ENCODE results near the gene ZNF688.
A peak's percentile ranks its signal among the peaks of the same experiment; 100 is the strongest.

ZNF688 gene

DNA sequence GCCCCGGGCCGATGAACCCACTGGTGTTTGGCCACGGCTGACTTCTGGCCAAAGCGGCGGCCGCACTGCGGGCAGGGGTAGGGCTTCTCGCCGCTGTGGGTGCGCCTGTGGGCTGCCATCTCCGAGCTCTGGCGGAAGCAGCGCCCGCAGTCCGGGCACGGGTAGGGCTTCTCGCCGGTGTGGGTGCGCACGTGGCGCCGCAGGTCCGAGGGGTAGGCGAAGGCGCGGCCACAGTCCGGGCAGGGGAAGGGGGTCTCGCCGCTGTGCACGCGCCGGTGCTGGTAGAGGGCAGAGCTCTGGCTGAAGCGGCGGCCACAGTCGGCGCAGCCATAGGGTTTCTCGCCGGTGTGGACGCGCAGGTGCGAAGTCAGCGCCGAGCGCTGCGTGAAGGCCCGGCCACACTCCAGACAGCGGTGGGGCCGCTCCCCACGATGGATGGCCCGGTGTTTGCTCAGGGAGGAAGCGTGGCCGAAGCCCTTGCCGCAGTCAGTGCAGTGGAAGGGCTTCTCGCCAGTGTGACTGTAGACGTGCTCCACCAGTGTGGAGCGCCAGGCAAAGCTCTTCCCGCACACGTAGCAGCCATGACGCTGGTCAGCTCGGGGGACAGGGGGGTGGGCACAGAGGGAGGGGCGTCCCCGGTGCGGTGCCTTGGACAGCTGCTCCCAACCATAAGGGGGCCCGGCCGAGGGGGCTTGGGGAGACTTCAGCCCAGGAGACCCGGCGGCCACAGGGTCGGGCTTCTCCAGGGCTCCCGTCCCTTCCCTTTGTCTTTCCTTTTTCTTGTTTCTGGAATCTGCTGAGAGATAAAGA is 16.0 kb downstream of the ZNF688 start:
- WGBS, 2 experiments (ENCODE audit: insufficient coverage in 2 of 2): 98% methylated on average over 62 to 65 of the region's 69 CpGs
- Histone ChIP-seq H3K36me3 (ENCODE audit: control insufficient read depth, insufficient read depth, low read length) (peaks cover 42% of the 10 kb centered on the region), H3K9me3 (ENCODE audit: control insufficient read depth, low read length) (peaks cover 3% of the 10 kb centered on the region), H3K27ac (ENCODE audit: low read depth, low read length, severe bottlenecking) (no peak overlapping the region), H3K4me3 (ENCODE audit: extremely low read depth, insufficient read depth, low read length, poor library complexity, severe bottlenecking) (no peak overlapping the region), H3K4me1 (ENCODE audit: control insufficient read depth, insufficient read depth, low read length, poor library complexity, severe bottlenecking) (peaks cover 11% of the 10 kb centered on the region)

DNA sequence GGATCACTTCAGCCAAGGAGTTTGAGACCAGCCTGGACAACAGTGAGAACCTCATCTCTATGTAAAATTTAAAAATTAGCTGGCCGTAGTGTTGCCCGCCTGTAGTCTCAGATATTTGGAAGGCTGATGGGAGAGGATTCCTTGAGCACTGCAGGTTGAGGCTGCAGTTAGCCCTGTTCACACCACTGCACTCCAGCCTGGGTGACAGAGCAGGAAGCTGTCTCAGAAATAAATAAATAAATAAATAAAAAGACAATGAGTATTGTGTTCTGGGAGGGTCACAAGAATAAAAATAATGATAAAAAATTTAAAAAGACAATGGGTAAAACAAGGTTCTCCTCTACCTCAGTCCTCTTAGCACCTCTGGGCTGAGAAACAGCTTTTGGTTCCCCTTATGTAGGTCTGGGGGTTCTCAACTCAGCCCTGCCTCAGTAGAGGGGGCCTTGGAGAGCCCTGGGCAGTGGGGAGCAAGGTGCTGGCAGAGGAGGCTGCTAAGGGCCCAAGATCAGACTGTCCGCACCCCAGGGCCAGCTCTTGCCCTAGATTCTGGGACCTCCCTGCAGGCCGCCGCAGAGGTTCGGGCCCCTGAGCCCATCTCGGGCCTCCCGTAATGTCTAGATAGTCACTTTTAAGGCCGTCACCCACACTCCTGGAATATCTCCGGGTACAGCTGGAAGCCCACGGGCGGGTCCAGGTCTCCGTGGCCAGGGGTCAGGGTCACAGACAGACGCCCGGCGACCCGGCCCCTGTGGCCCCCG is 16.8 kb downstream of the ZNF688 start:
- peaks cover 11% of the 10 kb centered on the region for H3K4me1 ChIP-seq (ENCODE audit: control insufficient read depth, insufficient read depth, low read length, poor library complexity, severe bottlenecking)
- 95 to 97% methylated on average over 16 of the region's 18 CpGs for WGBS, 2 experiments (ENCODE audit: insufficient coverage in 2 of 2)
- peaks cover 42% of the 10 kb centered on the region for H3K36me3 ChIP-seq (ENCODE audit: control insufficient read depth, insufficient read depth, low read length)
- no peak overlapping the region for H3K27ac ChIP-seq (ENCODE audit: low read depth, low read length, severe bottlenecking)
- H3K9me3 ChIP-seq (ENCODE audit: control insufficient read depth, low read length): peaks cover 3% of the 10 kb centered on the region
- no peak overlapping the region for H3K4me3 ChIP-seq (ENCODE audit: extremely low read depth, insufficient read depth, low read length, poor library complexity, severe bottlenecking)

DNA sequence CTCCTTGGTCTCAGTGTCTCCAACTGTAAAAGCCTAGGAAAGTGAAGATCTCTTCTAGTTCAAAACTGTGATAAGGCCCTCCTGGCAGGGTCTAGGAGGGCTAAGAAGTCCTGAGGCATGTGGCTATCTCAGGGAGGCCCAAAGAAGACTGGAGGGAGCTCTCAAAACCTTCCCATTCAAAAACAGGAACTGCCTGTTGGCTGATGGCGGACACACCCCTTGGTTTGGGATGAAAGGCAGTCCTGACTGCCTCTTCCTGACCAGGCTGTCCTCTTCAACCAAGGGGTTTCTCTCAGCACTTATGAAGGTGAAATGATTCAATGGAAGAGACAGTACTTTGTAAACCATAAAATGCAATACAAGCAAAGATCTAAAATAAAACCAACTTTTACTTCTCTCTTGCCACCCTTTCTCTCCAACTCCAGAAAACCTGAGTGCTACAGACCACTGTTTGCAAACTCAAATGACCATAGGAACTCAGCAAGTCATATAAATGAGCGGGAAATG is 18.1 kb downstream of the ZNF688 start:
- H3K27ac ChIP-seq (ENCODE audit: low read depth, low read length, severe bottlenecking): no peak overlapping the region
- H3K4me3 ChIP-seq (ENCODE audit: extremely low read depth, insufficient read depth, low read length, poor library complexity, severe bottlenecking): no peak overlapping the region
- 92% methylated on average over 2 of the region's 2 CpGs; no CpG with 5 or more reads in 1 of the 2 experiments for WGBS, 2 experiments (ENCODE audit: insufficient coverage in 2 of 2)
- H3K4me1 ChIP-seq (ENCODE audit: control insufficient read depth, insufficient read depth, low read length, poor library complexity, severe bottlenecking): peaks cover 19% of the 10 kb centered on the region
- no peaks in the 10 kb centered on the region for H3K9me3 ChIP-seq (ENCODE audit: control insufficient read depth, low read length)
- H3K36me3 ChIP-seq (ENCODE audit: control insufficient read depth, insufficient read depth, low read length): peaks cover 42% of the 10 kb centered on the region

DNA sequence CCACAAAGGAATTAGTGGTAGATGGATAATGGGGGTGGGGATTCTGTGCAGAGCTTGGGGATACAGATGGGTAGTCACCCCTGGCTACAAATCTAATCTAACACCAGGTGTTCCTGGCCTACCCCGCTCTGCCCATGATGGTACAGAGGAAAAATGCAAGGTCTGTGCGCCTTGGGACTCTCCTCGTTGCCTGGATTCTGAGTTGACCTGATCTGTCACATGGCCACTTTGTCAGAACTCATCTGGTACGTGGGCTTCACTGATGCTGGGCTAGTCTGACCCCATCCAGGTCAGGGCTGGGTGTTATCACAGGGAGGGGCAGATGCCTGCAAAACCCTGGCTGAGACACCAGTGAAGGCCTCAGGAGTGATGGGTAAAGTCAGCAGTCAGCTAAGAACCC is 18.6 kb downstream of the ZNF688 start:
- Histone ChIP-seq H3K36me3 (ENCODE audit: control insufficient read depth, insufficient read depth, low read length) (peaks cover 42% of the 10 kb centered on the region), H3K4me3 (ENCODE audit: extremely low read depth, insufficient read depth, low read length, poor library complexity, severe bottlenecking) (no peak overlapping the region), H3K4me1 (ENCODE audit: control insufficient read depth, insufficient read depth, low read length, poor library complexity, severe bottlenecking) (peaks cover 21% of the 10 kb centered on the region), H3K9me3 (ENCODE audit: control insufficient read depth, low read length) (no peaks in the 10 kb centered on the region), H3K27ac (ENCODE audit: low read depth, low read length, severe bottlenecking) (no peak overlapping the region)
- 90 to 93% methylated on average over 4 of the region's 4 CpGs for WGBS, 2 experiments (ENCODE audit: insufficient coverage in 2 of 2)

DNA sequence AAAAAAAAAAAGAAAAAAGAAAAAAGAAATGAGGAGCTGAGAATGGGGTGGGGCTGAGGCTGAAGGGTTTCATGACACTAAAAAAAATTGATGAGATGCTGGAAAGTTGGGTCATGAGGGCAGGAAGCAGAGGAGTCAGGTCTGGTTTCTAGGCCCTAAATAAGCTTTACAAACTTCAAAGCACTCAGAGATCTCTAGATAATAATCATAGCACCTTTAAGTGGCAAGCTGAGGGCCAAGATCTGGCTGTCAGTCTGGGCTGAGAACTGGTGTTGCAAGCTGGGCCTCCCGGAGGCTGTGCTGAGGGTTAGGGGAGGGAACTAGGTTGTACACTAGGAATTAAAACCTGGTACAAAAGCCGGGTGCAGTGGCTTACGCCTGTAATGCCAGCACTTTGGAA is 19.7 kb downstream of the ZNF688 start:
- no peak overlapping the region for H3K27ac ChIP-seq (ENCODE audit: low read depth, low read length, severe bottlenecking)
- WGBS, 2 experiments (ENCODE audit: insufficient coverage in 2 of 2): 88 to 100% methylated on average over 3 of the region's 3 CpGs
- H3K36me3 ChIP-seq (ENCODE audit: control insufficient read depth, insufficient read depth, low read length): peaks cover 42% of the 10 kb centered on the region

GRCh38 chr16:30548416-30549253 is 22.9 kb downstream of the ZNF688 start:
- Histone ChIP-seq H3K9me3 (ENCODE audit: control insufficient read depth, low read length) (no peaks in the 10 kb centered on the region), H3K36me3 (ENCODE audit: control insufficient read depth, insufficient read depth, low read length) (peaks cover 12% of the 10 kb centered on the region), H3K27ac (ENCODE audit: low read depth, low read length, severe bottlenecking) (peak overlapping the region; percentile 74), H3K4me3 (ENCODE audit: extremely low read depth, insufficient read depth, low read length, poor library complexity, severe bottlenecking) (no peak overlapping the region), H3K4me1 (ENCODE audit: control insufficient read depth, insufficient read depth, low read length, poor library complexity, severe bottlenecking) (peaks cover 15% of the 10 kb centered on the region)
- WGBS, 2 experiments (ENCODE audit: insufficient coverage in 2 of 2): 76 to 88% methylated on average over 6 to 7 of the region's 8 CpGs

More for the DNA sequence above, 19.7 kb downstream of the ZNF688 start:
- no peak overlapping the region for H3K4me3 ChIP-seq (ENCODE audit: extremely low read depth, insufficient read depth, low read length, poor library complexity, severe bottlenecking)
- H3K4me1 ChIP-seq (ENCODE audit: control insufficient read depth, insufficient read depth, low read length, poor library complexity, severe bottlenecking): peaks cover 21% of the 10 kb centered on the region
- no peaks in the 10 kb centered on the region for H3K9me3 ChIP-seq (ENCODE audit: control insufficient read depth, low read length)

DNA sequence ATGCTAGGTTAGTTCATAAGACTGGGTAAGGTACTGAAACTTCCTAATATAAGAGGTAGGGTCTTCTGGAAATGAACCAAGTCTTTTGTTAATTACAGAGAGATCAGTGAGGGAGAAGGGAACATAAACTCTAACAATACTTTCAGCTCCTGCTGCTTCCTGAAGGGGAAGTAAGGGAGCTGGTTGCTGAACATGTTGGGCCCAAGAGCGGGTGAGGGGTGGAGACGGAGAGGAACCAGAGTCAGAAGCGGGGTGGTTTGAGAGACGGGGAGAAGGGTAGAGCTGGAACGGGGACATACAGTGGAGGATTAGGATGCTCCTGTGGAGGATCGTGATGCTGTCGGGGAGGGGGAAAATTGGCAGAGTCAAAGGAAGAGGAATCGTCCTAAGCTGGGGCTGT is 25.4 kb downstream of the ZNF688 start:
- no peaks in the 10 kb centered on the region for H3K36me3 ChIP-seq (ENCODE audit: control insufficient read depth, insufficient read depth, low read length)
- H3K4me3 ChIP-seq (ENCODE audit: extremely low read depth, insufficient read depth, low read length, poor library complexity, severe bottlenecking): no peak overlapping the region
- H3K27ac ChIP-seq (ENCODE audit: low read depth, low read length, severe bottlenecking): no peak overlapping the region
- WGBS, 2 experiments (ENCODE audit: insufficient coverage in 2 of 2): 93 to 95% methylated on average over 7 to 8 of the region's 8 CpGs
- peaks cover 33% of the 10 kb centered on the region for H3K4me1 ChIP-seq (ENCODE audit: control insufficient read depth, insufficient read depth, low read length, poor library complexity, severe bottlenecking)
- no peaks in the 10 kb centered on the region for H3K9me3 ChIP-seq (ENCODE audit: control insufficient read depth, low read length)

- Histone ChIP-seq H3K27ac (ENCODE audit: low read depth, low read length, severe bottlenecking) (no peak overlapping the region), H3K4me1 (ENCODE audit: control insufficient read depth, insufficient read depth, low read length, poor library complexity, severe bottlenecking) (peaks cover 24% of the 10 kb centered on the region), H3K36me3 (ENCODE audit: control insufficient read depth, insufficient read depth, low read length) (no peaks in the 10 kb centered on the region), H3K9me3 (ENCODE audit: control insufficient read depth, low read length) (no peaks in the 10 kb centered on the region), H3K4me3 (ENCODE audit: extremely low read depth, insufficient read depth, low read length, poor library complexity, severe bottlenecking) (no peak overlapping the region)
- 79 to 84% methylated on average over 4 of the region's 5 CpGs for WGBS, 2 experiments (ENCODE audit: insufficient coverage in 2 of 2)
These were observed 28.4 kb downstream of the ZNF688 start for GRCh38 chr16:30543067-30543466.

DNA sequence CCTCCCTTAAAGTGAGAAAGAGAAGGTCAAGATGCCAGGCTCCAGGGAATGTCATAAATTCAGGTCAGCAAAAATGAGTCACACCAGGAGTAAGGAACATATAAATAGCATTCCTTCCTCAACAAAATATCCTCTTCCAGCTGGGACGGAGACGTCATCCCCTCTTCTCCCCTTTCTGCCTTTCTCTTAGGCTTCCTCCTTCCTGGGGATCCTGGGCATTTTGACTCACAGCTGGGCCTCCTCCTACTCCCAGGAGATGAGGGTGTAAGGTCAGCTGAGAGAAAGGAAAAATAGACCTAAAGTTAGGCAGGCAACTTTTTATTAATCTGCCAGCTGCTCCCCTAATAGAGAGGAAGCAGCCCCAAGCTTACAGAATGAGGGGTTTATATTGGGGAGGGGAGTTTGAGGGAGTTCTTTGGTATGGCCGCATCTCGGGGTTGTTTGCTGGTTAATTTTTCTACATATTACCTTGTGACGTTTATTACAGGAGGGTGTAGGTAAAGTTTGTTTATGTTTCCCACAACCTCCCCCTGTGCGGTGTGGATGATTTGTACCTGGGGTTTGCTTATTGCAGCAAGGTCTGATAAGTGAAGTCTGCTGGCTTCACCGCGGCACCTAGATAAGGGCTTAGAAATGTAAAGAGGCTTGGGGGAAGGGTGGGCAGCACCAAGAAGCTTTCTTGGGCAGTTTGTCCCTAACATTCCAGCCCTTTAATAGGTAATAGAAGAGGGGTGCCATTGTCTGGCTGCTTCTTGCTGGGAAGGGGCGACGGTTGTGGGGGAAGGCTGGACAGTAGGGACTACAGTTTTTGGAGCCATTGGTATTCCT is 29.8 kb downstream of the ZNF688 start:
- WGBS, 2 experiments (ENCODE audit: insufficient coverage in 2 of 2): 18 to 29% methylated on average over 4 of the region's 10 CpGs
- H3K36me3 ChIP-seq (ENCODE audit: control insufficient read depth, insufficient read depth, low read length): peaks cover 4% of the 10 kb centered on the region
- H3K4me1 ChIP-seq (ENCODE audit: control insufficient read depth, insufficient read depth, low read length, poor library complexity, severe bottlenecking): peaks cover 24% of the 10 kb centered on the region
- no peak overlapping the region for H3K4me3 ChIP-seq (ENCODE audit: extremely low read depth, insufficient read depth, low read length, poor library complexity, severe bottlenecking)
- H3K9me3 ChIP-seq (ENCODE audit: control insufficient read depth, low read length): no peaks in the 10 kb centered on the region
- H3K27ac ChIP-seq (ENCODE audit: low read depth, low read length, severe bottlenecking): peak overlapping the region; percentile 80
